HG03139 (cell line): ENCODE measurements around the gene PPOX.

ENCODE experiments used
- ATAC-seq: cut with Tn5 transposase; IDR thresholded peaks from one replicate; pipeline ENCODE4 v1.9.1; 2021; ENCODE audit not compliant: unreplicated experiment

Gene PPOX

DNA sequence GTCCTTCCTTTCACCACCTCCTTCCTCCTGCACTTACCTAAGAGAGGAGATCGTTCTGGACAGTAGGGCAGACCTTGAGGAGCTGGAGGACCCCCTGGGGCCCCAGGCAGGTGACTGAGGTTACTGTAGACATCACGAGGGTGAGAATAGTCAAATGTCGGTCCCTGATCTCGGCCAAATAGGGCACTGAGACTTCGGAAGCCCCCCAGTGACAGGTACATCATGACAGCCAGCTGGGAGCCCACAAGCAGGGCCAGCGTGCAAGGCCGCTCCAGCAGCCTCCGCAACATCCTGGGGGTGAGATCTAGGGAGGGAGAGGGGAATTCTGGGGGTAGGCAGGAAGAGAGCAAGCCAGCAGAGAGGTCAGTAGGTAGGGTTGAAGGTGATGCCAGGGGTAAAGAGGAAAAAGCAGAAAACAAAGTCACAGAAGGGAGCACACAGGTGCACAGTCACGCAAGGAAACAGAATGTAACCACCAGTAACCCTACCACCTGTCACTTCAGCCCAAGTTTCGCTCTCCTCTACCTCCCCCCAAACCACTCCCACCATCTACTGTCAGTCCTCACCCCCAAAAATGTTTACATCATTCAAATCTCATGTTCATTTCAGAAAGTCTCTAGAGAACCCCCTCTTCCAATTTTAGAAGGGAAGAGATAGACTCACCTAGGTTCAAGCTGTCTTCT is 9.7 kb downstream of the PPOX start:
- ATAC-seq, result no peak

- ATAC-seq, result no peak
These were observed 10.4 kb downstream of the PPOX start for GRCh38 chr1:161176468-161177111.

DNA sequence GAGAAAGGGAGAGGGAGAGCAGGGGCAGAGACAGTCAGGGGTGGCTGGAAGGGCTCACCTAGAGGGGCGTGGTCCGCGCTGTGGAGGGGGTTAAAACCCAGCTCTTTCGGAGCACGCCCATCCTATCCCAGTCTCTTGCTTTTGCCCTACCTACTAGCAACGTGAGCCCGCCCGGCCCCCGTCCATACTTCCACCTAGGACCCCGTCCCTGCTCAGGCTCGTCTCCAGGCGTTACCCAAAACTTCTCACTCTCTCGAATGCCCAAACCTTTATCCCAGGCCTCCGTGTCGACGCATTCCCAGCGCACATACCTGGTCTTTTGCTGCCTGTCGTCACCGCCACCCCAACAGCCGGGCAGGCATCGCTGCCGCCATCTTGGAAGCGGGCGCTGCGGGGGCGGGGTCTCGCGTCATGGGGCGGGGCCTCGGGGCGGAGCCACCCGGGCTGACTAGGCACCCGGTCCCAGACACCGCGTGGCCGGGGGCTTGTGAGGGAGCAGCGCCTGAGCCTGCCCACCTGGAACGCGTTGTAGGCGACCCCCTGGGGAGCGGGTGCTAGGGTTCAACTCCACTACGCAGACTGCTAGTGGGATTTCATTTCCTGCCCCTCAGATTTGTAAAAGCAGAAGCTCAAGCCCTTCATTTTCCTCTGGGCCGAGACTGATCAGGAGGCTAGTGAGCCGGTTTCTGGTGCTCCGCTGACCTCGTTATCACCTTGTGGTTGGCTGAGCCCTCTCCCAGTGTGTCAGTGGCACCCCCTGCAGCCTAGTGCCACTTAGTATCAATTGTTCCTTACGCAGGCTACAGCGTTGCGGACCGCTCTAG is 11.1 kb downstream of the PPOX start, which contains the start of gene B4GALT3:
Gene B4GALT3 (minus strand): TSS at position 396 of the 824 bp plus-strand sequence. CDS start 1,447 bp downstream, outside the sequence.
- ATAC-seq, result peak; percentile 79

GRCh38 chr1:161177936-161178244 is 11.7 kb downstream of the PPOX start:
- ATAC-seq, result no peak

DNA sequence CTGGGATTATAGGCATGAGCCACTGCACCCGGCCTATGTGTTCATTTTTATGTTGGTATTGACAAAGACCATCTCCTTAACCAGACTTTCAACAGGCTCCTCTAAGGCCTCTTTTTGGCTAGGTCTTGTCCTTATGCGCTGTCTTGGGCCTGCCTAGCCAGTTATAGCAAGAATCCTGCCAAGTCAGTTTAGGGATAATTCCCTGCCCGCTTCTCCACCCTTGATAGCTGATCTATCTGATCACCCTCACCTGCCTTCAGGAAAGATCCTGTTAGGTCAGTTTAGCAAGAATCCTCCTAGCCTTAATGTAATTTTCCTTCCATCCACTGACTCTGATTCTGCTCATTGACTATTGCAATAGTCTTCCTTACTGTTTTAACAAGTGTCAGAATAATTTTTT is 13.5 kb downstream of the PPOX start:
- no peak for ATAC-seq

DNA sequence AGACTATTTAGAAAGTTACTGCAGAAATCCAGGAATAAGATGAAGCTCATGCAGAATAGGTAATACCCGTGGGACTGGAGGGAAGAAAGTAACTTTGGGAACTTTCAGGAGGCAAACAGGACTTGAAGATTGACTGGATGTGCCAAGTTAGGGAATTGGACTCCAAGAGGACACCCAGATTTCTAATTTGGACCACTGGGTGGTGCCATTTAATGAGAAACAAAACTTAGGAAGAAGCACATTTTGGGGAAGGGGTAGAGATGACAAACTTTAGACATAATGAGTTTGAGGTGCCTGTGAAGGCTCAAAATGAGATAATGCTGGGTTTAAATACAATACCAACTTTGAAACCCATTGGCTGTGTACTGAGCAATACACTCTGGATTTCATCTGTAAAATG is 14.4 kb downstream of the PPOX start:
- ATAC-seq, result no peak

DNA sequence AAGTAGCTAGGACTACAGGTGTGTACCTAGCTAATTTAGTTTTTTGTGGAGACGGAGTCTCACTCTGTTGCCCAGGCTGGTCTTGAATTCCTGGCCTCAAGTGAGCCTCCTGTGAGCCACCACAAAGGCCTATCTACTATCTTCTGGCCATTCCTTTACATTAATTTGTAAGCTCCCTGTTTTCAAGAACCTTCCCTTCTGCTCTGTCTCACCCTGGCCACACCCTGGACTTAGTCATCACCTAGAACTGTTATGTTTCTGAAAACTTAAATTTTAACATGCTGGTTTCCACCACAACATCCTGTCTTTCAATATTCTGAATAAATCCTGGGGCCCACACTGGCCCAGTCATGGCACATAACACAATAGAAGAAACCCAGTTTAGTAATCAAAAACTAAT is 16.0 kb downstream of the PPOX start:
- peak; percentile 39 for ATAC-seq

- peak; percentile 65 for ATAC-seq
These were observed 19.1 kb downstream of the PPOX start for GRCh38 chr1:161185282-161185682.

DNA sequence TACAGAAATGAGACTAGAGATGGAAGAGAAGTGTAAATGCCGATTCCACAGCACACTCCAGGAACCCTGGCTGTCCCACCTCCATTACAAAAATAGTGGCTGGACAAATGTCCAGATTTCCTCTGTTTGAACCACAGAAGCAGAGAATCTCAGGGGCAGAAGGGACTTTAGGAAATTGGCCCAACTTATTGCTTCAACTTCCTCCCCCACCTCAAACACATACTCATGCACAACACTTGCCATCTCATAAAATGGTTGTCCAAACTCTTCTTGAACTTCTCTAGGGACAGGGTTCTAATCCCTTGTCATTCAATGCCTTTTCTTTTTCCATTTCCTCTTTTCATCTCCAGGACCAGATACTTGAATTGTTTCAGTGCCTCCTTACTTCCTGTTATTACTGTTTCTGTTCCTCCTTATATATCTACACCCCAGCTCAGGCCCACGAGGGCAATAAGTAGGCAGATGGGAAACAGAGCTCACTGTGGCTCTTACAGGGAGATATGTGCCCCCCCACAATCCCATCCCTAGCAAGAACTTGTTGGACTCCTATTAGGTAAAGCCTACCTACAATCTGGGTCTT is 19.6 kb downstream of the PPOX start:
- peak; percentile 35 for ATAC-seq

- no peak for ATAC-seq
These were observed 21.1 kb downstream of the PPOX start for GRCh38 chr1:161187311-161187710.

- no peak for ATAC-seq
These were observed 22.2 kb downstream of the PPOX start for GRCh38 chr1:161188381-161188780.

- ATAC-seq, result no peak
These were observed 22.8 kb downstream of the PPOX start for GRCh38 chr1:161189036-161189435.

DNA sequence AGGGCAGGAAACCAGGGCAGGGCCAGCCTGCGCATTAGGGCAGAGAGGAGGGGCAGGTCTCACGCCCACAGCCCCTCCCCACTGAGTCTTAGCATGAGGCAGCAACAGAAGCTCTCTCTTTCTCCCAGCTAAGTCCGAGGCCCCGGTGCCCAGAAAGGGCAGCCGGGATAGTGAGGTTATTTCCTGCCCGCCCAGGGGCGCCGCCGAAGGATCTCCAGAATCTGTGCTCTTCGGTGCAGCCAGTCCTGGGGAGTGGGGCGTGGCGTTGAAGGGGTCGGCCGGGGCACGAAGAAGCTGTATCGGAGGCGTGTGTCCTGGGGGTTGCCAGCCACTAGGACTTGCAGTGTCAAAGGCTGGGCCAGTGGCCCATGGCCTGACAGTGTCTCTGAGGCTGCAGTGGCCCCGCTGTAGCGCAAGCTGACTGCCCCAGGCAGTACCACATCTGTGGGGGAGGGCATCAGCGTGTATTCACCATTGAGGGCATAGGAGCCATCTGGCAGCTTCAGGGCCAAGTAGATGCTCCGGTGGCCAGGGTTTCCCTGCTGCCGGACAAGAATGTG is 24.8 kb downstream of the PPOX start:
- ATAC-seq, result no peak

DNA sequence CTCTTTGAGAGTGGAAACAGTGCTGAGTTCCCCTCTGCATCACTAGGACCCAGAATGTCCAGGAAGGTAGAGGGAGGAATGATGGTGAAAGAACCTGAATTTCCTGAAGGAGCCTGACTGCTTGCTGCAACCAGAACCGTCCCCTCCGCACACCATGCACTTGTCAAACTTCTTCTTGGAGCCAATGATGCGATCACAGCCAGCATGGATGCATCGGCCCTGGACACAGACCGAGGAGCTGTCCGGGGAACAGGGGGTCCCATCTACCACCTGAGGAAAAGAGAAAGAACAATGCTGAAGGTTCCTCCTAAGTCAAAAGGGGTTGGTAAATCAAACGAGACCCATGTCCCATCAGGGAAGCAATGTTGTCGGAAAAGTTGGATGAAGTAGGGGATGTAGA is 25.7 kb downstream of the PPOX start:
- ATAC-seq, result no peak

- ATAC-seq, result no peak
These were observed 26.5 kb downstream of the PPOX start for GRCh38 chr1:161192476-161193465.

DNA sequence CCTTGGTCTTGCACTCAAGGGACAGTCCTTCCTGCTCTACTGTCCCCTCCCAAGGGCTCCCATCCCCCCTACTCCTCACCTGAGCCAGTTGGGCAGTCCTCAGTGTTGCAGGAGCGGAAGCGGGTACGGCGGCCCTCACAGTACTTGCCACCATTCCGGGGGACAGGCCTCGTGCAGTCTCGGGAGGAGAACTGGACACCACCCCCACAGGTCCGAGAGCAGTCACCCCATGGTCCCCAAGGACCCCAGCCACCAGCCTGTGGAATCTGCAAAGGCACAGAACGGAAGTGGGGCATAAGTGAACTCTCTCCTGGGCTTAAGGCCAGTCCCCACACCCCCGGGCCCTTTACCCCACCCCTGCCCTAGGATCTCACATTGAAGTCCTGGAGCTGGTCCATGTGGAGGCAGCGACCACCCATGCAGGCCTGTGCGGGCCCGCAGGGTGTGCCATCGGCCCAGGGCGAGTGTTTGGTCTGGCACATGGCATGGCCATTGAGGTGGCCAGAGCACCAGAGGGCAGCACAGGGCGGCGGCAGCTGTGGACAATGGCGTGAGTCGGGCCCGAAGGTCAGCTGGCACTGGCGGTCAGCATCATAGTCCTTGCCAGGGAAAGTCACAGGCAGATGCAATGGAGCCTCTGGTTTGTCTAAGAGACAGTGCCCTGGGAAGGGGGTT is 27.5 kb downstream of the PPOX start:
- ATAC-seq, result no peak

DNA sequence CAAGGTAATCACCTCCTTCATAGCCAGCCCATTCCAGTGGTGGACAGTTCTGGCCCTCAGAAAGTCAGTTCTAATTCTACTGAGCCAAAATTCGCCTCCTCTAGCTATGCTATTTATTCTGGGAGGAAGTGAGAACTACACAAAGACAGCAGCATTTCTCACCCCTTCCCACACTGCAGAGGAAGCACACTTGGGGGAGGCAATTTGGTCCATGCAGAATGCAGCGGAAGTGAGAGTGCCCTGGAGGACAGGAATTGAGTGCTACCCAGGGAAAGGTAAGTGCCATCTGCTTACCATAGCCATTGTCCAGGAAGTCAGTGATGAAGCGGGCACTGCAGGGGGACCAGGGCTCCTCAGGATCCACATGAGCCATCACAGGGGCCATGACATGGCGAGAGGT is 28.9 kb downstream of the PPOX start:
- ATAC-seq, result no peak

DNA sequence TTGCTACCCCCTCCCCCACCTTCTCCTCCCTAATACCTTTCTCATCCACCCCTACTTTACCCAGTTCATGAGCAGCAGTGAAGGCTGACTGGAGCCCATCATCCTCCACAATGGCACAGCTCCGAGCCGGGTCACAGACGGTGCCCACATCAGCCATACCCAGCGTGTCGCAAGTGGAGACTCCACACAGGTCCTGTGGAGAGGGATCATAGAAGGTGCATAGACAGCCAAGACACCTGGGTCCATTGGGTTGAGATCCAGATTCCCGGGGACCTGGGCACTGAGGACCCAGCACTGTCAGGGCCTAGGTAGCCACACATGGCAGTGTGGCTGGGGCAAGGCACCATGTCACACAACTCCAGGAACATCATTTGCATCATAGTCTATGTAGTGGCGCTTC is 29.9 kb downstream of the PPOX start:
- no peak for ATAC-seq
